Neural progenitor cell (in vitro differentiated cells): ENCODE results near the gene DNPH1. TPM values are rescaled to one million over a fixed set of nuclear protein-coding genes. Genes with fewer than 3 reads are reported as not detected.

Source experiments
- DNase-seq: peaks from one replicate; pipeline ENCODE4 v3.0.0-alpha.2; 2016; ENCODE audit warnings: low spot score
- H2AFZ ChIP-seq: fragments of 200-600 bp; sonication (generic); replicated peaks from 2 replicates; pipeline ENCODE4 v1.6.1; 2016; ENCODE audit warnings: antibody characterized with exemption
- H3F3A ChIP-seq: fragments of 200-600 bp; sonication (generic); 2 replicates; pipeline ENCODE4 v1.6.1; 2016; ENCODE audit warnings: antibody characterized with exemption, low read depth
- H3K27ac ChIP-seq: fragments of 200-600 bp; sonication (generic); 2 replicates; pipeline ENCODE4 v1.5.1; 2016; ENCODE audit warnings: mild to moderate bottlenecking
- H3K27me3 ChIP-seq: fragments of 200-600 bp; sonication (generic); 2 replicates; pipeline ENCODE4 v1.6.1; 2016; ENCODE audit warnings: mild to moderate bottlenecking, moderate library complexity
- H3K36me3 ChIP-seq: fragments of 200-600 bp; sonication (generic); 2 replicates; pipeline ENCODE4 v1.5.1; 2016
- H3K4me1 ChIP-seq: fragments of 200-600 bp; sonication (generic); 2 replicates; pipeline ENCODE4 v1.6.1; 2016; ENCODE audit warnings: mixed run types
- H3K4me2 ChIP-seq: fragments of 200-600 bp; sonication (generic); 2 replicates; pipeline ENCODE4 v1.6.1; 2016
- H3K4me3 ChIP-seq: fragments of 200-600 bp; sonication (generic); 2 replicates; pipeline ENCODE4 v1.5.1; 2016
- H3K79me2 ChIP-seq: fragments of 200-600 bp; sonication (generic); 2 replicates; pipeline ENCODE4 v1.6.1; 2016; ENCODE audit warnings: low read depth
- H3K9ac ChIP-seq: fragments of 200-600 bp; sonication (generic); 2 replicates; pipeline ENCODE4 v1.6.1; 2016
- H3K9me3 ChIP-seq: fragments of 200-600 bp; sonication (generic); 2 replicates; pipeline ENCODE4 v1.5.1; 2016; ENCODE audit warnings: low read depth
- H4K20me1 ChIP-seq: fragments of 200-600 bp; sonication (generic); 2 replicates; pipeline ENCODE4 v1.6.1; 2016; ENCODE audit warnings: low read depth
- H3K27ac Mint-ChIP-seq: 3 replicates; pipeline ENCODE4 v1.8.0; 2021; ENCODE audit warnings: mixed read lengths
- H3K27me3 Mint-ChIP-seq: 2 replicates; pipeline ENCODE4 v1.8.0; 2022; ENCODE audit warnings: low read depth, mild to moderate bottlenecking, inconsistent platforms, moderate library complexity, mixed read lengths; ENCODE audit not compliant: insufficient read depth
- H3K36me3 Mint-ChIP-seq: 3 replicates; pipeline ENCODE4 v1.8.0; 2021; ENCODE audit warnings: mixed read lengths
- H3K4me1 Mint-ChIP-seq: 3 replicates; pipeline ENCODE4 v1.8.0; 2021; ENCODE audit warnings: mixed read lengths
- H3K4me3 Mint-ChIP-seq: 3 replicates; pipeline ENCODE4 v1.8.0; 2021; ENCODE audit warnings: mild to moderate bottlenecking, moderate library complexity, mixed read lengths
- H3K9me3 Mint-ChIP-seq: 3 replicates; pipeline ENCODE4 v1.8.0; 2020; ENCODE audit warnings: mixed read lengths
- CTCF ChIP-seq: fragments of 200-600 bp; sonication (generic); IDR thresholded peaks from 2 replicates; pipeline ENCODE4 v1.5.1; 2017; ENCODE audit warnings: antibody characterized with exemption, mild to moderate bottlenecking
- EZH2 ChIP-seq: fragments of 200-600 bp; sonication (generic); IDR thresholded peaks from 2 replicates; pipeline ENCODE4 v1.6.1; 2017; ENCODE audit warnings: antibody characterized with exemption, mild to moderate bottlenecking, moderate library complexity
- EZH2phosphoT487 ChIP-seq: fragments of 200-600 bp; sonication (generic); IDR thresholded peaks from 2 replicates; pipeline ENCODE4 v1.6.1; 2017; ENCODE audit warnings: antibody characterized with exemption
- total RNA-seq: library from RNA; depleted of rRNA; stranded (reverse); fragments of >200 nt; gene quantifications from 2 replicates; pipeline ENCODE4 v1.2.3, GENCODE V29; 2015; ENCODE audit warnings: low replicate concordance

The DNPH1 gene
- total RNA-seq, 1 donor from 2014 or later: 25.2 TPM

- no peaks in the 10 kb centered on the region for H3K4me1 ChIP-seq
- Mint-ChIP-seq H3K4me1 (peaks cover 24% of the 10 kb centered on the region), H3K36me3 (peaks cover 14% of the 10 kb centered on the region), H3K27me3 (peaks cover 7% of the 10 kb centered on the region), H3K4me3 (no peak overlapping the region), H3K9me3 (no peaks in the 10 kb centered on the region), H3K27ac (no peak overlapping the region)
- H3K9ac ChIP-seq: no peak overlapping the region
- no peak overlapping the region for H3K27ac ChIP-seq
- no peak overlapping the region for H3K4me3 ChIP-seq
- peaks cover 13% of the 10 kb centered on the region for H4K20me1 ChIP-seq
- H2AFZ ChIP-seq: no peak overlapping the region
- peaks cover 13% of the 10 kb centered on the region for H3K79me2 ChIP-seq
- no peak for TF ChIP-seq CTCF
- no peak for TF ChIP-seq EZH2
- TF ChIP-seq EZH2phosphoT487: no peak
- peaks cover 34% of the 10 kb centered on the region for H3F3A ChIP-seq
- no peaks in the 10 kb centered on the region for H3K27me3 ChIP-seq
- no peak for DNase-seq
- no peak overlapping the region for H3K4me2 ChIP-seq
- H3K36me3 ChIP-seq: no peaks in the 10 kb centered on the region
- no peaks in the 10 kb centered on the region for H3K9me3 ChIP-seq
These were observed 49.2 kb downstream of the DNPH1 start for GRCh38 chr6:43180058-43180457.

- Histone ChIP-seq H3F3A (peaks cover 38% of the 10 kb centered on the region), H3K36me3 (no peaks in the 10 kb centered on the region), H3K79me2 (peaks cover 16% of the 10 kb centered on the region), H3K4me3 (no peak overlapping the region), H3K9me3 (no peaks in the 10 kb centered on the region), H3K27me3 (no peaks in the 10 kb centered on the region), H2AFZ (no peak overlapping the region), H3K9ac (no peak overlapping the region), H3K4me2 (no peak overlapping the region), H3K27ac (no peak overlapping the region), H3K4me1 (peaks cover 3% of the 10 kb centered on the region), H4K20me1 (peaks cover 17% of the 10 kb centered on the region)
- Mint-ChIP-seq H3K36me3 (peaks cover 16% of the 10 kb centered on the region), H3K4me1 (peaks cover 29% of the 10 kb centered on the region), H3K27ac (no peak overlapping the region), H3K27me3 (peaks cover 7% of the 10 kb centered on the region), H3K4me3 (no peak overlapping the region), H3K9me3 (no peaks in the 10 kb centered on the region)
- TF ChIP-seq CTCF (no peak), EZH2phosphoT487 (no peak)
- no peak for DNase-seq
These were observed 50.1 kb downstream of the DNPH1 start for GRCh38 chr6:43178951-43179830.

GRCh38 chr6:43178150-43178549 lies 51.1 kb downstream of the DNPH1 start:
- Histone ChIP-seq H3F3A (peaks cover 44% of the 10 kb centered on the region), H3K36me3 (no peaks in the 10 kb centered on the region)
- peaks cover 7% of the 10 kb centered on the region for H3K27me3 Mint-ChIP-seq

More at GRCh38 chr6:43178150-43178549, 51.1 kb downstream of the DNPH1 start:
- H3K9me3 Mint-ChIP-seq: no peaks in the 10 kb centered on the region
- no peak overlapping the region for H3K4me3 Mint-ChIP-seq
- peaks cover 36% of the 10 kb centered on the region for H3K4me1 Mint-ChIP-seq
- no peak for TF ChIP-seq CTCF
- no peaks in the 10 kb centered on the region for H3K27me3 ChIP-seq
- H3K4me2 ChIP-seq: no peak overlapping the region
- no peak overlapping the region for H2AFZ ChIP-seq
- no peak overlapping the region for H3K27ac ChIP-seq
- no peak overlapping the region for H3K27ac Mint-ChIP-seq
- H3K79me2 ChIP-seq: peaks cover 23% of the 10 kb centered on the region
- H3K9ac ChIP-seq: no peak overlapping the region
- no peak for DNase-seq
- peaks cover 27% of the 10 kb centered on the region for H4K20me1 ChIP-seq
- no peak overlapping the region for H3K4me3 ChIP-seq
- H3K4me1 ChIP-seq: peaks cover 12% of the 10 kb centered on the region
- H3K9me3 ChIP-seq: no peaks in the 10 kb centered on the region
- peaks cover 16% of the 10 kb centered on the region for H3K36me3 Mint-ChIP-seq
